Heart left ventricle (tissue), 13 donors: Measurements from ENCODE around the gene XIAP.

Experiments used
- POLR2A ChIP-seq, 2 donors: fragments of 450-650 bp; IDR thresholded peaks; one replicate each; pipeline ENCODE4 v1.6.1; 2017; ENCODE audit warnings: antibody characterized with exemption in 2 of 2, mild to moderate bottlenecking in 2 of 2, moderate library complexity in 2 of 2
- TF ChIP-seq, protein P1 (sequence below), 12 donors: fragments of 200-600 bp; sonication (generic) in 4 of 12; IDR thresholded peaks; one replicate each; pipeline versions ENCODE4 v1.5.0 to v1.8.0; 2018 to 2022; ENCODE audit warnings: antibody characterized with exemption in 12 of 12, mild to moderate bottlenecking in 5 of 12
- donor health status: ischemic (EF 13 %, LVEDD 7.1; RV severe dilation, severe dysfunction).
- donor health status: DM: no; HTN: yes; CAD: no.
- donor health status: DM: no; HTN: no; CAD: no.
- donor health status: ischemic (EF 25% LVEDD 6.9; RV normal size, moderate dysfunction).
- donor health status: ischemic (EF 25% LVEDD 5.7; RV mildly dilated, moderate dysfunction).
- donor health status: ischemic (EF 35%, LVEDD 5.7; RV mildly dilated, moderate dysfunction).
- donor health status: nonischemic (EF 11% LVEDD 7.7; RV severe dilation, severe dysfunction).
- donor health status: DM: yes; HTN: yes; CAD: no.
- donor health status: PGD.
- donor health status: ischemic (EF 29% LVEDD 5.4; RV normal size, mild dysfunction).
- donor health status: nonischemic (EF 23%, LVEDD 6.1; RV moderate dilation, normal function).

DNA sequence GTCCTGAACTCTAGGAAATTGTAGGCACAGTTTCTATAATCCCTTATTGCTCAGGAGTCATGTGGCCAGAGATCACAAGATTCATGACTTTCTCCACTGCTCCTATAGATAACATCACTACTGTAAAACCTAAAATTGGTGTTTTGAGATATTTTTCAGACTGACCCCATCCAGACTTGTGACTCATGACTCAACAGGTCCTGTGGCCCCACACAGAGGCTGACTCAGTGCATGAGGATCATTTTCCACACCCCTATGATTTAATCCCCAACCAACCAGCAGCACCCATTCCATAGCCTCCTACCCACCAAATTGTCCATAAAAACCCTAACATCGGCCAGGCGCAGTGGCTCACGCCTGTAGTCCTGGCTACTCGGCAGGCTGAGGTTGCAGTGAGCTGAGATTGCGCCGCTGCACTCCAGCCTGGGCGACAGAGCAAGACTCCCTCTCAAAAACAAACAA is 13.2 kb upstream of the XIAP start:
- TF ChIP-seq, protein P1, sequence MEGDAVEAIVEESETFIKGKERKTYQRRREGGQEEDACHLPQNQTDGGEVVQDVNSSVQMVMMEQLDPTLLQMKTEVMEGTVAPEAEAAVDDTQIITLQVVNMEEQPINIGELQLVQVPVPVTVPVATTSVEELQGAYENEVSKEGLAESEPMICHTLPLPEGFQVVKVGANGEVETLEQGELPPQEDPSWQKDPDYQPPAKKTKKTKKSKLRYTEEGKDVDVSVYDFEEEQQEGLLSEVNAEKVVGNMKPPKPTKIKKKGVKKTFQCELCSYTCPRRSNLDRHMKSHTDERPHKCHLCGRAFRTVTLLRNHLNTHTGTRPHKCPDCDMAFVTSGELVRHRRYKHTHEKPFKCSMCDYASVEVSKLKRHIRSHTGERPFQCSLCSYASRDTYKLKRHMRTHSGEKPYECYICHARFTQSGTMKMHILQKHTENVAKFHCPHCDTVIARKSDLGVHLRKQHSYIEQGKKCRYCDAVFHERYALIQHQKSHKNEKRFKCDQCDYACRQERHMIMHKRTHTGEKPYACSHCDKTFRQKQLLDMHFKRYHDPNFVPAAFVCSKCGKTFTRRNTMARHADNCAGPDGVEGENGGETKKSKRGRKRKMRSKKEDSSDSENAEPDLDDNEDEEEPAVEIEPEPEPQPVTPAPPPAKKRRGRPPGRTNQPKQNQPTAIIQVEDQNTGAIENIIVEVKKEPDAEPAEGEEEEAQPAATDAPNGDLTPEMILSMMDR (IDR thresholded peaks at IDR 0.05), result no peak
- no peak for TF ChIP-seq POLR2A (IDR thresholded peaks at IDR 0.05)
